HG03457 (cell line): ENCODE measurements around the gene MAP3K4.
"Not testable (repeated sequence)": the region's sequence is repeated elsewhere in the genome, so short reads cannot be mapped to it uniquely, and the experiment has no call there.

Experiments used
- ATAC-seq: cut with Tn5 transposase; IDR thresholded peaks from one replicate; pipeline ENCODE4 v1.9.1; 2021; ENCODE audit warnings: moderate number of reproducible peaks; ENCODE audit not compliant: unreplicated experiment

Gene MAP3K4

GRCh38 chr6:160967351-160967750, 24.2 kb upstream of the MAP3K4 start:
- ATAC-seq, result no peak

- no peak for ATAC-seq
These were observed 23.7 kb upstream of the MAP3K4 start for GRCh38 chr6:160967833-160968232.

- no peak for ATAC-seq
These were observed 20.4 kb upstream of the MAP3K4 start for GRCh38 chr6:160971171-160971570.

- ATAC-seq, result no peak
These were observed 19.5 kb upstream of the MAP3K4 start for GRCh38 chr6:160972111-160972510.

- ATAC-seq, result not testable (repeated sequence)
These were observed 19.0 kb upstream of the MAP3K4 start for GRCh38 chr6:160972594-160972993.

- no peak for ATAC-seq
These were observed 18.0 kb upstream of the MAP3K4 start for GRCh38 chr6:160973311-160974250.

- no peak for ATAC-seq
These were observed 17.2 kb upstream of the MAP3K4 start for GRCh38 chr6:160974304-160974771.

GRCh38 chr6:160975162-160975561, 16.4 kb upstream of the MAP3K4 start:
- ATAC-seq, result no peak

GRCh38 chr6:160975961-160976360, 15.6 kb upstream of the MAP3K4 start:
- ATAC-seq, result not testable (repeated sequence)

- ATAC-seq, result no peak
These were observed 13.2 kb upstream of the MAP3K4 start for GRCh38 chr6:160978141-160978901.

- no peak for ATAC-seq
These were observed 12.4 kb upstream of the MAP3K4 start for GRCh38 chr6:160979061-160979708.

- not testable (repeated sequence) for ATAC-seq
These were observed 8.1 kb upstream of the MAP3K4 start for GRCh38 chr6:160983377-160983948.

GRCh38 chr6:160986851-160987250, 4.7 kb upstream of the MAP3K4 start:
- ATAC-seq, result no peak

- no peak for ATAC-seq
These were observed 4.3 kb upstream of the MAP3K4 start for GRCh38 chr6:160987265-160987664.

- ATAC-seq, result no peak
These were observed 643 bp upstream of the MAP3K4 start for GRCh38 chr6:160990847-160991405.

- ATAC-seq, result peak; percentile 41
These were observed 751 bp downstream of the MAP3K4 start for GRCh38 chr6:160992061-160992979.

GRCh38 chr6:160992980-160993314, 1.4 kb downstream of the MAP3K4 start:
- no peak for ATAC-seq

- ATAC-seq, result no peak
These were observed 3.7 kb downstream of the MAP3K4 start for GRCh38 chr6:160995271-160995670.

- ATAC-seq, result no peak
These were observed 4.6 kb downstream of the MAP3K4 start for GRCh38 chr6:160996131-160996601.
